OCI-LY3 (cell line): ENCODE results near the gene CEP85L.

Experiments used
- H2AFZ ChIP-seq: fragments of 200-600, 300-600 bp; shearing (Covaris generic); 2 replicates; pipeline ENCODE4 v1.6.0; 2014; ENCODE audit warnings: antibody characterized with exemption, low read depth, low read length
- H3K27ac ChIP-seq: fragments of 200-600, 300-600 bp; sonication (generic); 2 replicates; pipeline ENCODE4 v1.5.1; 2014; ENCODE audit warnings: mild to moderate bottlenecking, low read length, moderate library complexity, mixed read lengths
- H3K27me3 ChIP-seq: fragments of 200-600, 300-600 bp; sonication (generic); 2 replicates; pipeline ENCODE4 v1.6.1; 2014; ENCODE audit warnings: low read depth, low read length, mixed read lengths
- H3K36me3 ChIP-seq: fragments of 200-600, 300-600 bp; sonication (generic); replicated peaks from 2 replicates; pipeline ENCODE3; 2014; ENCODE audit warnings: low read depth, low read length, mixed read lengths
- H3K4me1 ChIP-seq: fragments of 300-600, 200-600 bp; sonication (generic); 2 replicates; pipeline ENCODE4 v1.6.1; 2014; ENCODE audit warnings: low read length, mixed read lengths
- H3K4me2 ChIP-seq: fragments of 200-600, 300-600 bp; sonication (generic); 2 replicates; pipeline ENCODE4 v1.6.1; 2014; ENCODE audit warnings: low read length, mixed read lengths
- H3K4me3 ChIP-seq: fragments of 300-600, 200-600 bp; sonication (generic); 2 replicates; pipeline ENCODE4 v1.5.1; 2014; ENCODE audit warnings: antibody characterized with exemption, mild to moderate bottlenecking, low read length, moderate library complexity
- H3K79me2 ChIP-seq: fragments of 300-600, 200-600 bp; shearing (Covaris generic); 2 replicates; pipeline ENCODE4 v1.6.1; 2014; ENCODE audit warnings: mild to moderate bottlenecking, low read length, mixed read lengths
- H3K9ac ChIP-seq: fragments of 300-600, 200-600 bp; shearing (Covaris generic); 2 replicates; pipeline ENCODE4 v1.6.0; 2014; ENCODE audit warnings: mild to moderate bottlenecking, low read length, moderate library complexity
- H3K9me3 ChIP-seq: fragments of 200-600, 300-600 bp; shearing (Covaris generic); 2 replicates; pipeline ENCODE4 v1.6.1; 2014; ENCODE audit warnings: low read length, mixed read lengths; ENCODE audit not compliant: insufficient read depth
- H4K20me1 ChIP-seq: fragments of 200-600, 300-600 bp; sonication (generic); 2 replicates; pipeline ENCODE4 v1.6.1; 2016; ENCODE audit warnings: low read length, mixed read lengths; ENCODE audit not compliant: insufficient read depth
- CTCF ChIP-seq: fragments of 200-600, 300-600 bp; sonication (generic); IDR thresholded peaks from 2 replicates; pipeline ENCODE4 v1.5.1; 2014; ENCODE audit warnings: antibody characterized with exemption, low read length, low read depth
- EZH2phosphoT487 ChIP-seq: fragments of 200-600 bp; shearing (Covaris generic); IDR thresholded peaks from 2 replicates; pipeline ENCODE4 v1.6.1; 2018; ENCODE audit warnings: antibody characterized with exemption, mixed run types, low read depth

Gene CEP85L

GRCh38 chr6:118660218-118660569 is 8.8 kb upstream of the CEP85L start:
- Histone ChIP-seq H3K9ac (no peak overlapping the region), H3K4me2 (no peak overlapping the region), H2AFZ (no peak overlapping the region), H3K36me3 (no peaks in the 10 kb centered on the region), H4K20me1 (no peaks in the 10 kb centered on the region), H3K27me3 (no peaks in the 10 kb centered on the region), H3K9me3 (no peaks in the 10 kb centered on the region), H3K4me1 (no peaks in the 10 kb centered on the region), H3K27ac (no peak overlapping the region), H3K79me2 (no peaks in the 10 kb centered on the region), H3K4me3 (no peak overlapping the region)
- TF ChIP-seq EZH2phosphoT487 (no peak), CTCF (no peak)

DNA sequence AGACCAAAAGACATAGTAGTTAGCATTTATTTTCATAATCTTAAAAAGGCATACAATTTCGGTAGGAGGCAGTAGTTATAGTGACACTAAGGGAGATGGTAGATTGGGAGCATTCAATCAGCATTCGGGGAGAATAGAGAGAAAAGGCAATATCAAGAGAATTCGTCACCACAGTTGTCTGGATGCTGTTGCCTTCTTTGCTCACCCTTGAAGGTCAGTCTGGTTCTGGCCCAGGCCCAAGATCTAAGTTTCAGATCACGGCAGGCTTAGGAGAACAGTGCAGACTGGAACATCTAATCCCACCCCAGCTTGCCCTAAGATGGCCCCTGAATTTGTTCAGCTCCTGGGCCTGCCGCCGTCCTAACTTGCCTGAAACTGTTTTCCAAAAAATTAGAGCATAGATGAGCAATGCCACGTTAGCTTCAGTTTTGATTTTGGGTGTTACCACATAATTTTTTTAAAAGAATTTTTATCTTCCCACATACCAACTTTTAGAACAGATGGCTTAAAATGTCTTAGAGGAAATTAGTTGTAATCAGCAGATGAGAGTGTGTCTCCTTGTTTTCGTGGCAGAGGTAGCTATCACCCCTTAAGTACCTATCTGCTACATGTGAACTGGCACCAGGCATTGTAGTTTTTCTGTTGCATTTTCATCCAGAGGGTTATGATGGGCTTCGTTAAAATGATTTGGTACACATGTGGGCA is 8.3 kb upstream of the CEP85L start:
- no peaks in the 10 kb centered on the region for H3K36me3 ChIP-seq
- no peak overlapping the region for H3K4me3 ChIP-seq
- no peak for TF ChIP-seq CTCF
- TF ChIP-seq EZH2phosphoT487: no peak
- no peaks in the 10 kb centered on the region for H3K79me2 ChIP-seq
- no peaks in the 10 kb centered on the region for H3K27me3 ChIP-seq
- no peak overlapping the region for H3K27ac ChIP-seq
- H3K4me1 ChIP-seq: no peaks in the 10 kb centered on the region
- H3K9ac ChIP-seq: no peak overlapping the region
- no peak overlapping the region for H2AFZ ChIP-seq
- H3K4me2 ChIP-seq: no peak overlapping the region
- H4K20me1 ChIP-seq: no peaks in the 10 kb centered on the region
- H3K9me3 ChIP-seq: no peaks in the 10 kb centered on the region

- Histone ChIP-seq H3K79me2 (no peaks in the 10 kb centered on the region), H3K9me3 (no peaks in the 10 kb centered on the region), H3K4me3 (no peak overlapping the region), H3K27ac (no peak overlapping the region), H3K36me3 (no peaks in the 10 kb centered on the region), H3K27me3 (no peaks in the 10 kb centered on the region), H3K9ac (no peak overlapping the region), H3K4me2 (no peak overlapping the region), H4K20me1 (no peaks in the 10 kb centered on the region), H2AFZ (no peak overlapping the region), H3K4me1 (peaks cover 5% of the 10 kb centered on the region; the same call in 1 of the 2 replicates)
- TF ChIP-seq CTCF (no peak), EZH2phosphoT487 (no peak)
Measured at GRCh38 chr6:118656847-118657451, 5.6 kb upstream of the CEP85L start.

GRCh38 chr6:118652051-118652615 is 742 bp upstream of the CEP85L start:
- peak overlapping the region; percentile 72 for H3K9ac ChIP-seq
- no peaks in the 10 kb centered on the region for H3K36me3 ChIP-seq
- H3K4me3 ChIP-seq: peak overlapping the region; percentile 85
- no peaks in the 10 kb centered on the region for H4K20me1 ChIP-seq
- H3K27ac ChIP-seq: no peak overlapping the region
- peak overlapping the region; percentile 86 for H3K4me2 ChIP-seq
- H3K27me3 ChIP-seq: no peaks in the 10 kb centered on the region
- H3K79me2 ChIP-seq: peaks cover 4% of the 10 kb centered on the region; the same call in 1 of the 2 replicates
- H3K4me1 ChIP-seq: peaks cover 16% of the 10 kb centered on the region
- TF ChIP-seq EZH2phosphoT487 (no peak), CTCF (no peak)
- no peaks in the 10 kb centered on the region for H3K9me3 ChIP-seq
- H2AFZ ChIP-seq: peak overlapping the region; percentile 84
